ENCODE results near the gene PDZK1IP1.
"Not testable (repeated sequence)": the region's sequence is repeated elsewhere in the genome, so short reads cannot be mapped to it uniquely, and the experiment has no call there.

The PDZK1IP1 gene

GRCh38 chr1:47223921-47224675 lies 34.3 kb upstream of the PDZK1IP1 start:
- no peak for DNase-seq (ENCODE audit: low spot score)

- DNase-seq (ENCODE audit: low spot score) = no peak
Observed at GRCh38 chr1:47223174-47223920, 33.5 kb upstream of the PDZK1IP1 start.

GRCh38 chr1:47222476-47222875 lies 32.6 kb upstream of the PDZK1IP1 start:
- no peak for DNase-seq (ENCODE audit: low spot score)

GRCh38 chr1:47219590-47220220 lies 29.9 kb upstream of the PDZK1IP1 start:
- no peak for DNase-seq (ENCODE audit: low spot score)

GRCh38 chr1:47219001-47219400 lies 29.2 kb upstream of the PDZK1IP1 start:
- DNase-seq (ENCODE audit: low spot score) = no peak

- DNase-seq (ENCODE audit: low spot score) = no peak
Observed at GRCh38 chr1:47216278-47217059, 26.6 kb upstream of the PDZK1IP1 start.

GRCh38 chr1:47215713-47216112 lies 25.9 kb upstream of the PDZK1IP1 start:
- DNase-seq (ENCODE audit: low spot score) = no peak

- no peak for DNase-seq (ENCODE audit: low spot score)
Observed at GRCh38 chr1:47214549-47214948, 24.7 kb upstream of the PDZK1IP1 start.

GRCh38 chr1:47213230-47213963 lies 23.6 kb upstream of the PDZK1IP1 start:
- DNase-seq (ENCODE audit: low spot score) = no peak

- no peak for DNase-seq (ENCODE audit: low spot score)
Observed at GRCh38 chr1:47212636-47213229, 22.9 kb upstream of the PDZK1IP1 start.

- DNase-seq (ENCODE audit: low spot score) = no peak
Observed at GRCh38 chr1:47211796-47212269, 22.0 kb upstream of the PDZK1IP1 start.

GRCh38 chr1:47210666-47211065 lies 20.8 kb upstream of the PDZK1IP1 start:
- no peak for DNase-seq (ENCODE audit: low spot score)

- DNase-seq (ENCODE audit: low spot score) = no peak
Observed at GRCh38 chr1:47209725-47210325, 20.0 kb upstream of the PDZK1IP1 start.

GRCh38 chr1:47209091-47209490 lies 19.3 kb upstream of the PDZK1IP1 start:
- DNase-seq (ENCODE audit: low spot score) = no peak

- no peak for DNase-seq (ENCODE audit: low spot score)
Observed at GRCh38 chr1:47208374-47208850, 18.6 kb upstream of the PDZK1IP1 start.

GRCh38 chr1:47207803-47208373 lies 18.1 kb upstream of the PDZK1IP1 start:
- no peak for DNase-seq (ENCODE audit: low spot score)

- DNase-seq (ENCODE audit: low spot score) = no peak
Observed at GRCh38 chr1:47205918-47206317, 16.1 kb upstream of the PDZK1IP1 start.

GRCh38 chr1:47203504-47203903 lies 13.7 kb upstream of the PDZK1IP1 start:
- DNase-seq (ENCODE audit: low spot score) = not testable (repeated sequence)

- DNase-seq (ENCODE audit: low spot score) = no peak
Observed at GRCh38 chr1:47201179-47201578, 11.3 kb upstream of the PDZK1IP1 start.

GRCh38 chr1:47198214-47198613 lies 8.4 kb upstream of the PDZK1IP1 start:
- DNase-seq (ENCODE audit: low spot score) = no peak

All from ecto neural progenitor cell (in vitro differentiated cells).